NAMALWA (cell line): ENCODE data around the gene IL15RA.
"Not testable (repeated sequence)": the region's sequence is repeated elsewhere in the genome, so short reads cannot be mapped to it uniquely, and the experiment has no call there.

Source experiments
- DNase-seq: peaks from one replicate; pipeline ENCODE4 v3.0.0-alpha.2; 2015; ENCODE audit warnings: low spot score

Gene IL15RA

DNA sequence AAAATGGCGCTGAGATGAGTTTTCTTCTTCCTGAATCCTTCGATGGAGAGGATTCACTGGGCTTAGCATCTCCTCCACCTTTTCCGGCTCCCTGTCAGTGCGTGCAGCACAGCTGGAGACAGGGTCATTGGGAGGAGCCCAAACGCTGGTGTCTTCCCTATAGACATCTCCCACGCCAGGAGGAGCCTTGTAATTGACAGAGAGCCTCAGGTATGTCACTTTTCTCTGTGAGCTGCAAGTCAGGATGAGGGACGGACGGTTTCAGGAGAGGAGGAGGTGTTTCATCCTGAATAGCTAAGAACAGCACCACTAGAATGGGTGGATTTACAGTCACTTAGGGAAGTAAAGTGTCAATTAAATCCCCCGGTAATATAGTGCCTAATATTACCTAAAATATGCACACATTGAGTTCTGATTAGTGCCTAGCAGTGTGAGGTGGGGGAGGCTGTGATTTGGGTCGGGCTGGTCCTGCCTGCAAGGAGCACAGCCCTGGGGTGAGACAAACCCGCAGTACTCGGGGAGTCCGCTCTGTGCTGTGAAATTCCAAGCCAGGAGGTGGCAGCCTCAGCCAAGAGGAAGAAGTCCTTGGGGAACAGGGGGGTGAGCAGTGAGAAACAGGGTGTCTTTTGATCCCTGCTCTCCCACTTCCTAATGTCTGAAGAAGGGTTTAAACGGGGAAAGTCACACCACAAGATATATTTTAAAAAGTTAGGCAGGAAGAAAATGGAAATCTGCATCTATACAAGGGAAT, 28.2 kb downstream of the IL15RA start:
- peak; percentile 15 for DNase-seq

DNA sequence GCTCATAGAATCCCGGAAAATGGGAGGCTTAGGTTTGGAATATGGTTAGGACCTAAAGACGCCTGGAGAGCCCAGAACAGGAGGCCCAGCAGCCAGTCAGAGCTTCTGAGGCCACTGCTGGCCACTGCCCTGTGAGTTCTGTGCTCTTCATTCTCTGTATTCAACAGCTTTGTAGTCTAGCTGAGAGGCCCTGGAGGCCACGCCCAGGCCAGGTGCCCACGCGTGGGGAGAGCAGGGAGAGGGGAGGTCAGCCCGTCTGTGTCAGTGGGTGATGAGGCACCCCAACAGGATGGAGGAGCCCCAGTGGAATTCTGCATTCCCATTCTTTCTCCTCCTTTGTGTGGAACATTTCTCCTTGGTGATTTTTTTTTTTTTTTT, 29.1 kb downstream of the IL15RA start:
- no peak for DNase-seq

DNA sequence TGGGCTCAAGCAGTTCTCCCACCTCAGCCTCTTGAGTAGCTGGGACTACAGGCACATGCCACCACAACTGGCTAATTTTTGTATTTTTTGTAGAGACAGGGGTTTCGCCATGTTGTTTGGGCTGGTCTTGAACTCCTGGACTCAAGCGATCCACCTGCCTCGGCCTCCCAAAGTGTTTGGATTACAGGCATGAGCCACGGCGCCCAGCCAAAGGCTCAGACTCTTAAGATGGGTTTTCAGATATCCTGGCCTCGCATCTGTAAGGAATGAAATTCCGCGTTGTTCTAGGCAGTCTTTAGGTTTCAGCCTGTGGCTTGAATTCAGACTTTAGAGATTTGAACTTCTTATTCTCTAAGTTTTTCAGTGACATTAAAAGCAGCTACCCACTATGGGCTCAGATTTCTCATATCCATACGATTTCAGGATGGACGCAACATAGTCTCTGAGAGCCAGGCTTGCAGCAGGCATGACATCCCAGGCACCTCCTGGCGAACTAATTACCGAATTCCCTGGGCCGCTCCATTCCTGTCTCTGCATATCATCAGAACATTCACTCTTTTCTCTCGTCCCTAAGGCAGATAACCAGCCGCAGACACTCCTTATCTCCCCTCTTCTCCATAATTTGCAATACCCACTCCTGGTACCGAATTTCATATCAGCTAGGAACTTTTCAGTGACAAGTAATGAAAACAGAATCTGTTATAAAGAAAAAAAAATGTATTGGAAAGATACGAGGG, 29.7 kb downstream of the IL15RA start:
- DNase-seq, result no peak

DNA sequence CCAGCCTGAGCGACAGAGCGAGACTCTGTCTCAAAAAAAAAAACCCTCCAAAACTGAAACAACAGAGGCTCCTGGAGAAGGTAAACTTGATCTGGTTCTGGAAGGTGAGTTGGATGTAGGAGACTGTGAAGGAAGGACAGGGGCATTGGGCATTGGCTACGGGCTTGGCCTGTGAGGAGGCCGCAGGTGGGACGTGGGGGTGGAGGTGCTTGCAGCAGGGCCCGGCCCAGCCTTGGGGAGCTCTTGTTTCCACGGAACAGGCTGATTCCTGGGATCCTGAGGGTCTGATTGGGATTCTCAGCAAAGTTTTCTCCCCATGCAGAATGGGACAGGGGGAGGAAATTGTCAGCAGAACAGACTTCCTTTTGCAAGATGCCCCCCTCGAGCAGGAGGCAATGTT, 30.6 kb downstream of the IL15RA start:
- DNase-seq, result no peak

DNA sequence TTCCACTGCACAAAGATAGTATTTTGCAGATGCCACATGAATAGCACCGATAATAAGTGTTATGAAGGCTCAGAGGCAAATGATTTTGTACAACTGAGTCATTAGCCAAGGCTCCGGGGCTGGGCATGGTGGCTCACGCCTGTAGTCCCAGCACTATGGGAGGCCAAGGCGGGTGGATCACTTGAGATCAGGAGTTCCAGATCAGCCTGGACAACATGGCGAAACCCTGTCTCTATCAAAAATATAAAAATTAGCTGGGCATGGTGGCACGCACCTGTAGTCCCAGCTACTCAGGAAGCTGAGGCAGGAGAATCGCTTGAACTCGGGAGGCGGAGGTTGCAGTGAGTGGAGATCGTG, 30.9 kb downstream of the IL15RA start:
- DNase-seq, result not testable (repeated sequence)

DNA sequence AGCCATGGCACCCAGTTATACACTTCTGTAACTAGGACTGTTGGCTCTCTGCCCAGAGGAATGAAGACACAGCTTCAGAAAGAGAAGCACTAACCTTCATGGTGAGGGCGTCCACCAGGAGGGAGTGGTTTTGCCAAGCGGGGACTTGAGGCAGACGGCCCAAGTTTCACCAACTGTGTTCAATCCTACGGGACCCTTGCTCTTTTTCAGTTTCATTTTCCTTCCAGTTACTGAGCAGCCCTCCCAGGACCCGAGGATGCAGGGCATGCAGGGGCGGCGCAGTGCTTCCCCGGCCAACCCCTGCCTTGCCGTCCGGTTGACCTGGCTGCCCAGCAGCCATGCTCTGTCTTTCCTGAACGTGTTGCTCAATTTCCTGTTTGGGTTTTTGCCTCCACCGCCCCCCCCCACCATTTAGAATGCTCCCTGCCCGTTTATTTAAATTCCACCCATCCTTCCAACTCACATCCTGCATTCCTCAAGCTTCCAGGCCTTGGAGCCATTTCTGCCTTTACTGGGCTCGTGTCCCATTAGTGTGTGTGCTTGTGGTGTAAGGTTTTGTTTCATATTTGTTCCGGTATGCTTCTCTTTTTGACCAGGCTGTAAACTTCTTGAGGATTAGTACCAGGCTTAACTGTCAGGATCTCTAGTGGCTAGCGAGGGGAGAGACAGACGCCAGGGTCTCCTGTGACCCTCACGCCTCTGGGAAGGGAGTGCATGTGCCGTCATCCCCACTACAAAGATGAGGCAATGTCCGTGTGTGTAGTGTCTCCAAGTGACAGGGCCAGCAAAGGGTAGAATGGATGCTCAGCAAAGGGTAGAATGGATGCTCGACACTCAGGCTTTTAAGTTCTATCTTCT, 31.6 kb downstream of the IL15RA start:
- no peak for DNase-seq

DNA sequence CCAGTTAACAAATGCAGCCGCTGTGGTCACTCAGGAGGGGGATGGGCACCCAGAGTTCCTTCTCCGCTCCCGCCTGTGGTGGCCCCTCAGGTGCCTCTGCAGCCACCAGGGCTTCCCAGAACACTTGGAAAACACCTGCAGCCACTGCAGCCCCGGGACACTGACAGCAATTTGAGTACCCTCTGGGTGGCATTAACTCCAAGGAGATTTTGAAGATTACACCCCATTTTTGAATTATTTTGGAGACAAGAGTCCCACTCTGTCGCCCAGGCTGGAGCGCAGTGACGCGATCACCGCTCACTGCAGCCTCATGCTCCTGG, 32.2 kb downstream of the IL15RA start:
- DNase-seq, result no peak

DNA sequence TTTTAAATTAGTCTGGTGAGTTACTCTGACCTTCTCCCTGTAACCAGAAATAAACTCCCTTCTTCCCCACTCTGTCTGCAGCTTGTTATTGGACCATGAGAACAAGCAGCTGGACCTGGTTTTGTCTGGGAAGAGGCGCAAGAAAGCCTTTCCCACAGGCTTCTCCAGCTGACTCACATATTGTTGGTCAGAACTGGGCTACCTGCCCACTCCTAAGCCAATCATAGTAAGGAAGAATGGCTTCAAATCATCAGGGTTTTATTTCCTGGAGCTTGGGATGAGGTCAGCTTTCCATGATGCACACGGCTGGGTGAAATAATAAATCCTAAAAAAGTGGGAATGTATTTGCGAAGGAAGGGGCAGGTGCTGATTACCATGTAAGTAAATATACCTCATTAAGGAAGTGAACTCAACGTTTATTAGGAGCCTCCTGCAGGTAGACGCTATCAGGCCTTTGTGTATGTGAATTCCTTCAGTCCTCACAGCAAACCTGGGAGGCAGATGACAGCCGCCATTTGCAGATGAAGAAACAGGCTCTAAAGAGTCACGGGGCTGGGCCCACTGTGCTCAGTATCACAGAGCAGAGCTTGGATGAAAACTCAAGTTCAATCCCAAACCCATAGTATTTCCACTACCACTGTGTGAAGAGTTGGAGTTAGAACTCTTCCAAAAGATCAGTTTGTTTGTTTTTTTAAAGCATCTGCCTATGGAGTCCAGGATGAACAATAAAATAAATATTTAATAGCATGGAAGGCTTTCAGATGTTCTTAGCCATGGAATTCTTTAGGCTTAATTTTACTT, 32.8 kb downstream of the IL15RA start:
- DNase-seq, result no peak

DNA sequence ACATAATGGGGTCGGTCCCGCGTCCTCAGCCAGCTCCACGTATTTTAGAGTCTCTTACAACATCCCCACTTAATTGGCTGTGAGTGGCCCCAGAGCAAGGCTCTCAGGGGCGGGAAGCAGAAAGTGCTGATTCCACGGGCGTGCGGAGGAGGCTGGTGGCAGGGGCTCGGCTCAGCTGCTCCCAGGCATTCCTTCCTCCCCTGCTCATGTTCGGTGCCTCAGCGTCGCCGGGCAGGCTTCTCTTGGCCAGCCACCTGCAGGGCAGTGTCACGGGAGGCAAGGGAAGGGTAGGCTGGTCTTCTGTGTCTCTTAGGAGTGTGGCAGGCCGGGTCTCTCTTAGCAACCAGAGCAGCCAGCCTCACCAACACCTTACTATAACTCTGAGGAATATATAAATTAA, 33.8 kb downstream of the IL15RA start:
- no peak for DNase-seq

DNA sequence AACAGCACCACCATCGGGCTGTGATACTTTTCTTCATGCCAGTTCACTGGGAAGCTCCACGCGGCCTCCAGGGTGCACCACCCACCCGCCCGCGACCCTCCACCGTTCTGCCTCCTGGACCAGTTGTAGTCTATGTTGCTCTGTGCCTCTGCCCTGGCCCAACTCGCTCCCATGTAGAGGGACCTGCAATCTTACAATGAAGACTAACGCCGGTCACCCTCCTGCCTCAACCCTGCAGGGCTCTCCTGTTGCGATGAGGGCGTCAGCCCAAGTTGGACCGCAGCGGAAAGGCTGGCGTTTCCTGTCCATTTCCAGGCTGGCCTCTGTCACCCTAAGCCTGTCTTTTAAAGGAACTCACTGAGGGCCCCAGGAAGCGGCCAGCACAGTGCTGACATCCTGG, 34.9 kb downstream of the IL15RA start:
- DNase-seq, result no peak

DNA sequence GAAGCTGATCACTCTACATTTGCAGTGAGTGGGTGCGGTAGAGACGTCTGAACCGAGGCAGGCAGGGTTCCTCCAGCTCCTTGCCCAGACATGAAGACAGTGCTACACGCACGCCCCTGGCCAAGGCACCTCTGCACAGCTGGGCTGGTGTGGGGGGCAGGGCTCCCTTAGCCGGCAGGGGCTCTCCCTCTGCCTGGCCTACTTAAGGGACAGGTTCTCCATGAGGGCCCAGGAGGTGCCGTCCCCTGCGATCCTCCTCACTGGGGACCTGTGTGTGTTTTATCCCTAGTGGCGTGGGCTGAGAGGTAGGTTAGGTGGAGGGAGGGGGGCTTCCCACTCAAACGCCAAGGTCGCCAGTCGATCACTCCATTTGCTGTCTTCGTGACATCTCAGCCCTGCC, 35.3 kb downstream of the IL15RA start:
- DNase-seq, result no peak

DNA sequence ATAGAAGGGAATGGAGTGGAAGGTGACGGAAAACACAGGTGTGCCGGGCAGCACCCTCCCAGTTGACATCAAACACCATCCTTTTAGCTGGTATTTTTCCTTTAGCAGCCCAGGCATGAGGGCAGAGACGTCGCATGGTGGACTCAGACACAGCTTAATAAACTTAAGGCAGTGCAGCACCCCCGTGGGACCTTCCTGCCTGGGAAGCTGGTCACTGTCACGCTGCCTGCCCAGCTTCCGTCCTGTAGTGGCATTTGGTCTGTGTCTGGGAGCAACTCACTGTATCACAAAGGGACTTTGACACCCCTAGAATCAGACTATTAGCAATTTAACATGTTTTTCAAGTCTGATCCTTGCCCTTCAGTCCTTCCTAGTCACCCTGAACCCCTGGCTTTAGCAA, 35.8 kb downstream of the IL15RA start:
- DNase-seq, result no peak

DNA sequence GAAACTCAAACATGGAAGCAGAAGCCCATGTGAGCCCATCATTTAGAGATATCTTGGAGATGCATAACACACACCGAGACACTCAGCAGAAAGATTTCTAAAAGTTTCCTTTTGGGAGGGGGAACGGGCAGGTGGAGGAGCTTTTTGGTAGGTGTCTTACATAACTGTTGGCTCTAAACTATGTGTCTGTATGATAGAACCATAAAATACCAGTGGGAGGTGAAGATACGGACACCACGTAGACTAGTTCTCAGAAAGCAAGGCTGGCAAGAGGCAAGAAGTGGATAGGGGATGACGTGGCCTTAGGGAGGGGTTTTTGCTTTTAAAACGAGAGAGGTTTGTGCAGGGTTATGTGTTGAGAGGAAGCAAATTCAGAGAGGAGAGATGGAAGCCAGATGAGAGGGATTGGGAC, 36.5 kb downstream of the IL15RA start:
- no peak for DNase-seq

DNA sequence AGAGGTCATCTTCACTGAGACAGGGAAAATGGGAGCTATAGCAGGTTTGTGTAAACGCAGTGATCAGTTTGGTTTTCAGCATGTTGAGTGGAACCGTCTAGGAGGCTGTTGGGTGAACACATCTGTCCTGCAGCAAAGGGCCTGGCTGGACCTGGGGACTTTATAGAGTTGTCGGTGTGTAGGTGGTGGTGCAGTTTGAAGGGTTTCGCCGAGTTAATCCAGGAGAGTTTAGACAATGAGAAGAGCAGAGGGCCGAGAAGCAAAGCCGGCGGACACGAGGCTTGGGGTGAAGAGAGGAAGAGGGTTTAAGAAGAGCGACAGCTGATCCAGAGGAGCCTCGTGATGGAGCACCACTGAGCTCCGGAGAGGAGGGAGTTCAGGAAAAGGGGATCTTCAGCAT, 39.1 kb downstream of the IL15RA start:
- DNase-seq, result no peak

DNA sequence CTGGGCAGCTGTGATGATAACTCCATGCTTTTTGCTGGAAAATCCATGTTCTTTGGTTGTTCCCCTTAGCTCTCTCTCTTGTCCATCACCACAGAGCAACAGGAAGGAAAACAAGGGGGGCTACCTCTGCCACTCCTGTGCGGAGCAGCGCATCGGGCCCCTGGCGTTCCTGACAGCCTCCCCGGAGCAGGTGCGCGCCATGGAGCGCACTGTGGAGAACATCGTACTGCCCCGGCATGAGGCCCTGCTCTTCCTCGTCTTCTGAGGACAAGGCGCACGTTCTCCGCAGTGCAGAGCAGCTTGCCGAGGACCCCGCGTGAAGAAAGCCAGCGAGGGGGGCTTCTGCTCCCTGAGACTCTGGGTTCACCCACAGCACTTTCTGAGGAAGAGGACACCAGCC, 40.3 kb downstream of the IL15RA start:
- no peak for DNase-seq

DNA sequence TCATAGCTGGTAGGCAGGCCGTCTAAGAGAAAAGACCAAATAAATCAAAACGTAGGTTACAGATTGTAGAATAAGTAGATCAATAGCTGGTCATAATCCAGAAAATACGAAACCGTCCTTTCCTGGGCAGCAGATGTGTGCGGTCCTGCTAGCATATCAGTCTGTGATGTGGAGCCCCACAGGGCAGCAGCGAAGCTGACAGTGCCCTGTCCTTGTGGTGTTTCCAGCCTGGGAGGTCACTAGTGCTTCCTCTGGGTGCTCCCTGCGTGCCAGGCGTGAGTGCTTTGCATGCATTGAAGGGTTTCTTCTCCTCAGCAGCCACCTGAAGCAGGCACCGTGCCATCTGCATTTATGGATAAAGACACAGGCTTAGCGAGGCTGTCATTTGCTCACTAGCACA, 41.7 kb downstream of the IL15RA start:
- no peak for DNase-seq

DNA sequence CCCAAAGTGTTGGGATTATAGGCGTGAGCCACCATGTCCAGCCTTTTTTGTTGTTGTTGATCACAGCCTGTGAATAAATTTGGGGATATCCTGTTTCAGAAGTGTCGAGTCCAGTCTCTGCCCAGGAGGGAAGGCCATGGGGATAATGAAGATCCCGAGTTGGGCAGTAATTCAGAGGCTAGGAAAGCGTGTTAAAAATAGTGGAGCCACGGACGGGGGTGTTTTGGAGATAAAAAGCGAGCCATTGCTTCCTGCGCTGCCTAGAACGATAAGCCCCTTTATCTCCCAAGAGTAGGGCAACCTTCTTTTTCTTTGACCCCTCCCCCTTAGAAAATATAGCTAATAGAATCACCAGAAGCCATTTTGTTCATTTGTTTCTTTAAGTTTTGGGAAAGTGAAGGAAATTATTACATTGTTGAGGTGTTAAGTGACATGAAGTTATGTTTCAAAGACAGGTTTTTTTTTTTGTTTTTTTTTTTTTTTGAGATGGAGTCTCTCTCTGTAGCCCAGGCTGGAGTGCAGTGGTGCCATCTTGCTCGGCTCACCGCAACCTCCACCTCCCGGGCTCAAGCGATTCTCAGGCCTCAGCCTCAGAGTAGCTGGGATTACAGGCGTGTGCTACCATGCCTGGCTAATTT, 43.3 kb downstream of the IL15RA start:
- no peak for DNase-seq

DNA sequence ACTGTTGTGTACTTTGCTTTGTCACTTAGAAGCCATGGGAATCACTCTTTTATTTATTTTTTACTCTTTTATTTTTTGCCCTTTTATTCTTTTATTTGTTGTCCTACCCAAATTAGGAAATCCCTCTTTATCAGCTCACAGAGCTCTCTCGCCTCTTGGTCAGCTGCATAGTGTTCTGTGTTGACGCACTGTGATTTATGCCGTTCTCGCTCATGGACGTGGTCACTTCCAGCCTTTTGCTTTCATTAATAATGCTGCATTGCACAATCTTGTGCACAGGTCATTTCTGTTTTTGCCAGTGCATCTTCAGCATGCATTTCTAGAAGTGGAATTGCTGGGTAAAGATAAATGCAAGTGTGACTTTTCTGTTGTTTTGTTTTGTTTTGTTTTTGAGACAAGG, 45.0 kb downstream of the IL15RA start:
- DNase-seq, result no peak

DNA sequence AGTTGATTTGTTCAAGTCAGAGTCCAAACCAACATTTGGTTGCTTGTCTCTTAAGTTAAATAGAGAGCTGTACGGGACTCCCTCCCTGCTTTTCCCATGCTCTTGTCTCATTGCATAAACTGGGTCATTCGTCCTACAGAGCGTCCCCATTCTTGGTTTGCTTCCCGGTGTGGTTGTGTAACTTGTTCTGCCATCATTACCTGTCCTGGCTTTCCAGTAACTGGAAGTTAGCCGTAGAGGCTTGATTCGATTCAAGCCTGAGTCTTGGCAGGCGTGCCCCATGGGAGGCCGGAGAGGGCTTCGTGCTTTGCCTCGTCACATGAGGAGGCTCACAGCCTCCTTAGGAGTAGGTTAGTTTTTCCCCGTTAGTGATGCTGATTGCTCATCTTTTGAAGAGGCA, 47.1 kb downstream of the IL15RA start:
- DNase-seq, result no peak

DNA sequence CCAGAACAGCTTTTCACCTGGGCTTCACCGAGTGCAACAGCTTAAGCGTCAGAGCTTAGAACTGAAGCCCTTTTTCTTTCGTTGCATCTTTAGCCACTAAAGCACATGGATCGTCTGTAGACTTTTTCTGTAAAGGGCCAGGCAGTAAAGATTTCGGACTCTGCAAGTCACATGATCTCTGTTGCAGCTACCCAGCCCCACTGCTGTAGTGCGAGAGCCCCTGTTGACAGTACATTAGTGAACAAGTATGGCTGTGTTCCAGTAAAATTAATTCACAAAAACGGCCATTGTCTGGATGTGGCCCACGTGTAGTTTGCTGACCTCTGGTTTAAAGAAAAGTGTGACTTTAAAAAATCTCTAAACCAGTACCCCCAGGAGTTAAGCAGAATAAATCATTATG, 47.9 kb downstream of the IL15RA start:
- DNase-seq, result no peak

DNA sequence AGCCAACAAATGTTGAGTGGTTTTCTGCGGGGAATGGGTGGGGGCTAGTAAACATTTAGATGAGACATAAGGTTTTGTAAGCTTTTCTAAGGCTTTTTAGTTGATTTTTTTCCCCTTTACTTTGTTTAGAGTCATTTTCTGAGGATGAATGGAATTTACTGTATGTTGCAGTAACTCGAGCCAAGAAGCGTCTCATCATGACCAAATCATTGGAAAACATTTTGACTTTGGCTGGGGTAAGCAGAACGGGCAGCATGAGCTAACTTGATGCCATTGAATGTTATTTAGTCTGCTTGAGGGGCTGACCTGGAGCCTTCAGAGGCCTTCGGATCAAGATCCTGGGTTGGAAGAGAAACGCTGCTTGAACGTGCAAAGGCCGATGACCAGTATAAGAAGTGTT, 50.0 kb downstream of the IL15RA start:
- no peak for DNase-seq

DNA sequence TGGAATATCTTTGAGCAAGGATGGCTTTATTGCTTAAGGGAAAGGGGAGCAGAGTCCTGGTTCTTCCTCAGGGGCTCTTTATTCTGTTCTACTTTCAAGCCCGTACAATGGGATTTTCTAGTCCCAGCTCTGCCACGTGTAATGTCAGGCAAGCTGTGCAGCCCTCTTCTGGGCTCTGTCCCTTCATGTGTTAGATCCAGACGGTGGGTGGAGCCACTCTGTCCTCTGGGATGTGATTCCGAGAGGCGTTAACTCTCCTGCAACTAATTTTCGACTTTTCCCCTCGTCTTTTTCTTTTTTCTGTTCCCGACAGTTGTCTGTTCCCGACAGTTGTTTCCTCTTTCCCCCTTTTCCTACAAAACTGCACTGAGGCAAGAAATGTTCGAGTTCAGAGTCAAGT, 52.5 kb downstream of the IL15RA start:
- DNase-seq, result no peak
